Superior temporal gyrus (tissue), 1 donor: ENCODE measurements around the gene ZNF197.
"Not testable (repeated sequence)": the region's sequence is repeated elsewhere in the genome, so short reads cannot be mapped to it uniquely, and the experiment has no call there.

ENCODE experiments used
- DNase-seq: peaks from one replicate; pipeline ENCODE4 v3.0.0-alpha.2; 2016; ENCODE audit errors: extremely low spot score

Gene ZNF197

DNA sequence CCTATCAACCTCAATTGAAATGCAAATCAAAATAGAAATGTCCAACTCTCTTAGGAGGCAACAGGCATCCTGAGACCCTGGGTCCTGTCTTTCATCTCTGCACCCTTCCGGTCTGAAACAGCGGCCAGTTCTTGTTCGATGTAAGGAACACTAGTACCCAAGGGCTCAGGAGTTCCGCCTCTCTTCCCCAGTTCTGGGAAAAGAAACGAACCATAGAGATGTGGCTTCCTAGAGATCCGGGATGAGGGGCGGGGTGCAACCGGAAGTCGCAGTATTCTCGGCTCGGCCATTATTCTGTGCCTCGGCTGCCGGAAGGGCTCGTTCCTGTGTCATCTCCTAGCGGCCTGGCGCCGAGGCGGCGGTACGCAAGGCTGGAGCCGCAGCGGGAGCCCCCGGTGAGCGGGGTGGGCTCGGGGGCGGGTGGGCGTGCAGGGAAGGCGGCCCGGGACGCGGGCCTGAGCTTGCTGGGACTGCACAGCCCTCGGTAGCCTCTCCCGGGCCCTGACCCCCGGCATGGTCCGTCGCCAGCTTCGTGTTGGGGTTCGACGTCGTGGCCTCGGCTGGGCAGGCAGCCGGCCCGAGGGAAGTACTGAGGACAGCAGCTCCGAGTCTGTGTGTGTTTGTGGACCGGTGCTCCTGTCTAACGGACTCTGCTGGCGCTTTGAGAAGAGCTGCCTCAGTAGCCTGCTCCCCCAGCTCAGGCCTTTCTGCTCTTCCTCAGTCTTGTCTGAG lies at the start of gene ZNF197:
Gene ZNF197 (plus strand): TSS at position 288 of the 732 bp plus-strand sequence. CDS start 4,119 bp downstream, outside the sequence.
- DNase-seq = peak; percentile 94

DNA sequence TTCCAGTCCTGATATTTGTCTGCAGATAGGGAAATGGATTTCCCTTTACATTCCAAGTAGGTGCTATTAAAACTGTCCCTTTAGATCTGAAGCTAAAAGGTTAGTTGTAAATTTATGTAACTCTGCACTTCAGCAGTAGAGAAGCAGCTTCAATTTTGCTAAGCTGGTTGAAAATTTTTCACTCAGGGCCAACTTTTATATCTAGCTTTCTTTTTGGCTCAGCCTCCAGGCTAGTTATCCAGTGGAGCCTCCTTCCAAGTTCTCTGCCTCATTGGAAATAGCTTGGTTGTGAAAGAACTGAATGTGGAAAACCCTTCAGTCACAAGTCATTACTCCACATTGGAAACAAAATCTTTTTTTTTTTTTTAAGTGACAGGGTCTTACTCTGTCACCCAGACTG lies 48.2 kb upstream of the ZNF197 start:
- DNase-seq = no peak

DNA sequence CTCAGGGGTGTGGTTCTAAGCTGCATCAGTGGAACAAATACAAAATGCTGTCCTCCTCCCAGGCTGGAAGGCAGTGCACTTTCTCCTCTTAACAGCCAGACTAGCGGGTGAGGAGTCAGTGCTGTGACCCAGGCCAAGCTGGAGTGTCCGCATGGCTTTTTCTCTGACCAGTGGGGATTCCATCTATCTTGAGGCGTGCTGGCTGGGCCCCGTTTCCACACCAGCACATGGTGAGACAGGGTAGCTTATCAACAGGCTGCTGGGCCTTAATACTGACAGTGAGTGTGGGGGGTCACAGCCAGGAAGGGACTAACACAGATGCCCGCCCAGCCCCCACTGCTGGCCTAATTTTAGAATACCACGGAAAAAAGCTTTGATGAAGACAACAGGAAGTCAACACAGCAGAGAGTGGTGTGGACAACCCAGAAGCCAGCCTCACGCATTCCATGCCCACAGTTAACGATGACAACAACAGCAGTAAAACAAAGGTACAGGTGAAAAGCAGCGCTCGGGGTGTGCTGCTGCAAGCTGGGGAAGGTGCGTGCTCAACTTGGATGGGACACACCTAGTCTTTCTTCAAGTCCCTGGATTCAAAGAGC lies 47.4 kb upstream of the ZNF197 start:
- not testable (repeated sequence) for DNase-seq

DNA sequence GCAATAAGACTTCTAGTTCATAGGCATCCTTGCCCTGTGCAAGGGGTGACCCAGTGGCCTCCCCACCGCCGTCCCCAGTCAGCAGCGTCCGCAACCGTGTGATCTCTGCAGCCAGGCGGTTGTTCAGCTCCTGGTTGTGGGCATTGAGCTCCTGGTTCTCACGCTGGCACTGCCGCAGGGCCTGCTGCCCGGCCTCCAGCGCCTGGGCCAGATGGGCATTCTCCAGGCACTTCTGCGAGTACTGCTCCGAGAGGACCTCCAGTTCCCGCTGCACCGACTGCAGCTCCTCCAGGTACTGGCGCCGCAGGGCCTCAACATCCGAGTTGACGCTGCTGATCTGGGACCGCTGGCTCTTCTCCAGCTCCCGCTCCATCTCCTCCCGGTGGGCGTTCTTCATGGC lies 46.5 kb upstream of the ZNF197 start:
- DNase-seq = not testable (repeated sequence)

DNA sequence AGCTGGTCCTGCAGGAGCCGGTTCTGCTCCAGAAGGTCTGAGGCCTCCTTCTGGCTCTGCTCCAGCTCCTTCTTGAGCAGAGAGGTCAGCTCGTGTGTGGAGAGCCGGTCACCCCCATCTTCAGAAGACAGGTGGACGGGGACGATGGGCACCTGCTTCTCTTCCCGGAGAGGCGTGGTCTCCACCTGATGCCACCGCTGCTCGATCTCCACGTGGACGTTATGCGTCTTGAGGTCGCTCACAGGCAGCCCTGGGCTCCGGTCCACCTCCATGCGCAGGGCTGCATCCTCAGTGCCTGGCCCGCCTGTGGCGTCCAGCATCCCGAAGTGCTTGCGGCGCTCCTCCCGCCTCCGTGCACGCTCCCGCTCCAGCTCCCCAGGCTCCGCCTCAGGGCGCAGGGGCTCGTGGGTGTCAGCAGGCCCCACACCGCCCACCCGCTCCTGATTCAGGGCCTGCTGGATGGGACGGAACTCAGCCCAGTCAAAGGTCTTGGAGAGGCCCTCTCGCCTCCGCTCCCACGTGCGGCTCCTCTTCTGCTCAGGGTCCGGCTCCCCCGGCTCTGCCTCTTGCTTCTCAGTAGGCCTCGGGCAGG lies 45.8 kb upstream of the ZNF197 start:
- not testable (repeated sequence) for DNase-seq

DNA sequence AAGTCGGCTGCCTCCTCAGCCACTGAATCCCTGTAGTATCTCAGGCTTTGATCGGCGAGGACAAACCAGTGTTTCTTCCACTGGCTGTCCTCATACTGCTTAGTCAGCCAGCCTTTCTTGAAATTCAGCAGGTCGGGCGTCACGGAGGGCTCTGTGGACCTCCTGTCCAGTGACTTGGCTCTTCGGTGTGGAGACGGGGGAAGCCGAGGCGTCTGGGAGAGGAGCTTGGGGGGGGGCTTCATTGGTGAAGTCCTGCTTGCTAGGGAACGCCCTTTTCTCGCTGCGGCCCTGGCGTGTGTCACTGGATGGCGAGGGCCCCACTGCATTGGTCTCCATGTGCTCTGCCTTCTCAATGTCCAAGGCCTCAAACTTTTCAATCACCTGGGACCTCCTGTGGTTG lies 45.1 kb upstream of the ZNF197 start:
- DNase-seq = not testable (repeated sequence)

DNA sequence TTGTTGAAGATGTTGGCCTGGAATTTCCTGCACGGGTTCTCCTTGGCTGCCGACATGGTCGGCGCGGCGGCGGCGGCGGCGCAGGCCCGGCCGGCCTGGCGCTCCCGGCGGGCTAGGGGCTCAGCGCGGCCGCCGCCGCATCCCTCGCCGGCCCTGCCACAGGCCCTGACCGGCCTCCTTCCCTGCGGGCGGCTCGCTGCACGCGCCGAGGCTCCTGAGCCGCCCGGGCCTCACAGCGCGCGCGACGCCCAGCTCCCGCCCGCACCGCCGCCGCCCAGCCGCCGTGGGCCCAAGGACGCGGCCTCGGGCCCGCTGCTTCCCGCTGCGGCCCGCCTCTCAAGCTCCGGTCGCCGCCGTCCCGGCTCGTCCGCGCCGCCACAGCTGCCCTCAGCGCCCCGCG lies 43.9 kb upstream of the ZNF197 start:
- not testable (repeated sequence) for DNase-seq

DNA sequence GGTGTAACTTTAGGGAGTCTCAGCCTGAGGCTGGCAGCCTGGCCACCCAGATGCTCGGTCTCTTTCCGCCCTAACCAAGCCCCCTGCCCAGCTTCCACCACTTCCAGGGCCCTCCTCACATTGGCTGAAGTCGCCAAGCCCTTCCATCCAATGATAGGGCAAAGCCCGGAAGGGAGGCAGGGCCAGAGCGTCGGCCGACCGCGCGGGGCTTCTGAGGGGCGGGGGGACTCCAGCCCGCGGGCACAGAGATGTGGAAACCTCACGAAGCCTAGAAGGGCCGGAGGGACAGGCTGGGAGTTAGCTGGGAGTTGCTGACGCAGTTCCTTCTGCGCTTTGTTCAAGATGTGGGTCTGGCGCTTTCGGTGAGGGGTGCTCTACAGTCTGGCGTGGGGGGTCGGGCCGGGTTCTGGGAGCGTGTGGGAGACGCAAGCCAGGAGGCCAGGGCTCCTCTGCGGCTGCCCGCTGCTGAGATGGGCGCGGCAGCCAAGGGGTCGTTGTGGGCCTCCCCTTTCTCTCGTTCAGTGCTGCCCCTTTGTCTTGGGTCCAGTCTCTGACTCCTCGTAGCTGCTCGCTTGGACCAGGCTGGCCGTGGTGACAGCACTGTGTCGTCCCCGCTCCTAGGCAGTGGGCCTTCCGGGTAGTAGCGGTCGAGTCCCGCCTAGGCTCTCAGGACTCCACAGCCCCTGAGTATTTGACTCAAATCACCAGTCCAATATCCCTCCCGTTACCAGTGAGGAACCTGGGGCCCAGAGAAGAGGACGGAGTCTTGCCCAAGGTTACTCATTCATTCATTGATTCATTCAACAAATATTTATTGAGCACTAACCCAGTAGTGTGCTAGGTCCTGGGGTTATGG lies 40.0 kb upstream of the ZNF197 start, which contains the start of gene ZNF660:
Gene ZNF660 (plus strand): TSS at position 319 of the 856 bp plus-strand sequence. CDS start 9,230 bp downstream, outside the sequence.
- DNase-seq = peak; percentile 70

DNA sequence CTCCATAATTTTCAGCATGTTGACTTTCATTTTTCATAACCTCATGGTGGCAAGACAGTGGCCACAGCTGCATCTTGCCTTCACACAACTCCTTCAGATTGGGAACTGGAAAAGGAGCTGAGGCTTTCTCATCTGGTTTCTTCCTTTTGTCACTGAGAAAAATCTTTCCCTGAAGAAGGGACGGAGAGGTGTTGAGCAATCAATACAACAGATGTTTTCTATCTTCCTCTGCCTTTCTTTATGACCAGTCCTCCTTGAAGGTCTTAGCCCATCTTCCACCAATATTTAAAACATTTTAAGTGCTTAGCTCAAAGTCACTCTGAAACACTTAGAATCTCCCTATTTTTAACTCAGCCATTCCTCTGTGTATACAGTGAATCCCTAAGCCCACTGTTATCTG lies 28.2 kb upstream of the ZNF197 start:
- DNase-seq = no peak

DNA sequence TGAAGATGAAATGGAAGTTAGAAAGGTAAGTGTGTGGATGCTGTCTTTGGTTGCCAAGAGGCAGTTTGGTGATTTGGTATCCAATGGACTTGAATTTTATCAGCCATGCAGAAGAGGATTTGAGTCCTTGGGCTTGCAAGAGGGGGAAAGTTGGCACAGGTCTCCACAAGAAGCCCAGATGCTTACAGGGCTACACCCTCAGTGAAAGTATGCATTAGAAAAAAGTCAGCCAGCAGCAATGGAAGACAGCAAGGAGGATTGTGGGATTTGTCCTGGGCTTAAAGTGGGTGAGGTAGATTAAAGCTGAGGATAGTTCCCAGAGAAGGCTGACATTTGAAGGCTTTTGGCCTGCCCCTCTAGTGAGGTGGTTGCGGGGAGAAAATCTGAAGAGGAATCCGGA lies 23.1 kb upstream of the ZNF197 start:
- no peak for DNase-seq

DNA sequence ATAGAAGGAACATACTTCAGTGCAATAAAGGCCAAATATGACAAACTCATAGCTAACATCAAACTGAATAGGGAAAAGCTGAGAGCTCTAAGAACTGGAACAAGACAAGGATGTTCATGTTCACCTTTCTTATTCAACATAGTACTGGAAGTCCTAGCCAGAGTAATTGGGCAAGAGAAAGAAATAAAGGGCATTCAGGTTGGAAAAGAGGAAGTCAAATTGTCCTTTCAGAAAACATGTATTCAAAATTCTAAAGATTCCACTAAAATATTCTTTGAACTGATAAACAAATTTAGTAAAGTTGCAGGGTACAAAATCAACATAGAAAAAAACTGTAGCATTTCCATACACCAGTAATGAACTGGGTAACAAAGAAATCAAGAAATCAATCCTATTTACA lies 12.2 kb upstream of the ZNF197 start:
- no peak for DNase-seq

DNA sequence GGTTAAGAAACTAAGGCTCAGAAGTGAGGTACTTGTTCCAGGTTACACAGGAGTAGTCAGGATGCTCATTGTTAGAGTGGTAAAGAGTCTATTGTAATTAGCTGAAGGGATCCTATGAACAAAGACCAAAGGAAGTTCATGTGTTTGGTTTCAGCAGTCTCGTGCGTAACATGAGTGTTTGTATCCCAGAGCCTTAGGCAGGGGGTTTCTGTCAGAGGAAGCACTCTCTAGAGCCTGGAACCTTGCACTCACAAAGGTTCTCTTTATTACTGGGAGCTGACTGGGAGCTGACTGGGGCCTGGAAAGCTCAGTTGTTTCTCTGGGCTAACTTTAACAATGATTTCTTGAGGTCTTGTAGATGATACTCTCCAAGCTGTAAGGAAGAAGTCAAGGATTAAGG lies 3.9 kb downstream of the ZNF197 start:
- no peak for DNase-seq

DNA sequence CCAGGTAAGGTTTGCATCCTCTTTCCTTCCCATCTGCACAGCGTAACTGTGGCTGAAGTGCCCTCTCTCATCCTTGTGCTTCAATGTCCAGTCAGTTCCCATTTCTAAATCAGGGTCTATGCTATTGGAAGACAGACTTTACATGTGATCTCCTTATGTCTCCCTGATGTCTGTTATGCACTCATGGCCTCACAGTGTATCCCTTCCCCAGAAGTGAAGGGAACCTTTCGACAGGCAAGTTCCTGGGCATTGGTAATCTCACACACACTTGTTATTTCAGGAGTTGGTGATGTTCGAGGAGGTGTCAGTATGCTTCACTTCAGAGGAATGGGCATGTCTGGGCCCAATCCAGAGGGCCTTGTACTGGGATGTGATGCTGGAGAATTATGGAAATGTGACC lies 7.4 kb downstream of the ZNF197 start:
- DNase-seq = no peak

DNA sequence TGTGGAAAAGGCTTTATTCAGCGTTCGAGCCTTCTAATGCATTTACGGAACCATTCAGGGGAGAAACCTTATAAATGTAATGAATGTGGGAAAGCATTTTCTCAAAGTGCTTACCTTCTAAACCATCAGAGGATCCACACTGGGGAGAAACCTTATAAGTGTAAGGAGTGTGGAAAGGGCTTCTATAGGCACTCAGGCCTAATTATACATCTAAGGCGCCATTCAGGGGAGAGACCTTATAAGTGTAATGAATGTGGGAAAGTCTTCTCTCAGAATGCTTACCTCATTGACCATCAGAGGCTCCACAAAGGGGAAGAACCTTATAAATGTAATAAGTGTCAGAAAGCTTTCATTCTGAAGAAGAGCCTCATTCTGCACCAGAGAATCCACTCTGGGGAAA lies 17.5 kb downstream of the ZNF197 start:
- no peak for DNase-seq

DNA sequence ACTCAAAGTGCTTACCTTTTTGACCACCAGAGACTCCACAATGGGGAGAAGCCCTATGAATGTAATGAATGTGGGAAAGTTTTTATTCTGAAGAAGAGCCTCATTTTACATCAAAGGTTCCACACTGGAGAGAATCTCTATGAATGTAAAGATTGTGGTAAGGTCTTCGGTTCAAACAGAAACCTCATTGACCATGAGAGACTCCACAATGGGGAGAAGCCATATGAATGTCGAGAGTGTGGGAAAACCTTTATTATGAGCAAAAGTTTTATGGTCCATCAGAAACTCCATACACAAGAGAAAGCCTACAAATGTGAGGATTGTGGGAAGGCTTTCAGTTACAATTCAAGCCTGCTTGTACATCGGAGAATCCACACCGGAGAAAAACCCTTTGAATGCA lies 18.2 kb downstream of the ZNF197 start:
- DNase-seq = no peak

DNA sequence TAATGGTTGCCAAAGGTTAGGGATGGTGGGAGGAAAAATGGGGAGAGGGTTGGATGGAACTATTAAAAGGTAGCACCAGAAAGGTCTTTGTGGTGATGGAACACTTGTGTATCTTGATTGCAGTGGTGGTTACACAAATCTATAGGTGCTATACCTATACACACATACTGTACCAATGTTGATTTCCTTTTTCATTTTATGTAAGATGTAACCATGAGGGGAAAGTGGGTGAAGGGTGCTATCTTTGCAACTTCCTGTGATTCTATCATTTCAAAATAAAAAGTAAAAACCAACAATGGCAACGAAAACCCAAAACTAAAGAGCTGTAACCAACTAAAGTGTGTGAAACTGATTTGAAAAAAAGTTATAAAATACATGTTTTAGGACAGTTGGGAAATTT lies 22.9 kb downstream of the ZNF197 start:
- no peak for DNase-seq

DNA sequence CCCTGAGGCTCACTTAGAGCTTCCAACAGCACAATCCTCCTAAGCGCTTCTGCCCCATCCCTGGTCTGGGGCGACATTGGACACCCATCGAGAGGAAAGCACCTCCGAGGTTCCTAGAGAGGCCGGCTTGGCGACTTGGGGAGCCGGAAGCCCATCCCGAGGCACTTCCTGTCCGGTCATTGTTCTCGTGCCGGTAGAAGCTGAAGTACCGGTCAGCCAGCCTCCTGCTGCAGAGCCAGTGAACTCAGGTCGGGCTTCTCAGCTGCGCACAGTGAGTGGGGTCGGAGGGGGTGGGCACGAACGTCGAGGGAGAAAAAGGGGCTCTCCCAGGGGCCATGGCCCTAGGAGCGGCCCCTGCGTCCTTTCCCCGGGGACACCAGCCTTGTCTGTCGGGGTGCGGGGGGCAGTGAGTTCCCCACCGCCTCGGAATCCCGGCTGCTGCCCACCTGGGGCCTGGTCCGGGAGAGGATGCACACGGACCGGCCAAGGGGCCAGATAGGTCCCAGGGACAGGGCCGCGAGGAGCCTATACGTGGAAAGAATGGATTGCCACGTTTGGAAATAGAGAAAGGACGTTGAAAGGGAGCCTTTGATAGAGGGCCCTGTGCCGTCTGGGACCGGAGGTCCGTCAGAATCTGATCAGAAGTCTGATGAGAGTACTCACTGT lies 23.9 kb downstream of the ZNF197 start, which contains the start of gene ZNF35:
Gene ZNF35 (plus strand): TSS at position 169 of the 666 bp plus-strand sequence. CDS start 2,336 bp downstream, outside the sequence.
- DNase-seq = peak; percentile 91

DNA sequence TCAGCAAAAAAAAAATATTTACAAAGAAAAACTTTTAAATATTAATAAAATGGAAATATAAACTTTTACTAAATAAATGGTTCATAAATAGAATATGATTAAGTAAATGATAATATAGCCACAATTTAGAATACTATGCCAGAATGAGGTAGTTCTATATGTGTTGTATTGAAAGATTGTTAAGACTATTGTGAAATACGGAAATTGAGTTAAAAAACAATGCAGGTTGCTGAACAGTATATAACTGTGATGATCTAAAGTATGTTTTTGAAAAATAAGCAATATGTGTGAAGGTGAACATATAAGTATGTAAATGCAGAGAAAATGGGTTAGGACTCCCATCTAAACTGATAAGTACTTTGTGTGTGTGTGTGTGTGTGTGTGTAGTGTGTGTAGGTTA lies 24.9 kb downstream of the ZNF197 start:
- no peak for DNase-seq

DNA sequence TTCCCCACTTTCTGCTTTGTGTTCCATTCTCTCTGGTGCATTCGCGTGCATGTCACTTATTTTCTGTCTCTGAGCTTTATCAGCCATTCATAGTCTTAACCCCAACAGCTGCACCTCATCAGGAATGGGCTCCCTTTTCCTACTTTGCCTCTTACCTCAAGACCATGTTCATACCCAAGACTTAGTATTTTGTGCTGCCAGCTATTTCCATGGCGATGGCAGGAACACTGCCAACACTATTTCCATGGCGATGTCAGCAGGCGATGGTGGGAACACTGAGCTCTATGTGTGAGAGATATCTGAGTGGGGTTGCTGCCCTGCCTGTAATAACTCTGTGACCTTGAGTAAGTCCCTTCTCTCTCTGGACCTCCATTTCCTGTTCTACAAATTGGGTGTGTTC lies 29.2 kb downstream of the ZNF197 start:
- DNase-seq = no peak

DNA sequence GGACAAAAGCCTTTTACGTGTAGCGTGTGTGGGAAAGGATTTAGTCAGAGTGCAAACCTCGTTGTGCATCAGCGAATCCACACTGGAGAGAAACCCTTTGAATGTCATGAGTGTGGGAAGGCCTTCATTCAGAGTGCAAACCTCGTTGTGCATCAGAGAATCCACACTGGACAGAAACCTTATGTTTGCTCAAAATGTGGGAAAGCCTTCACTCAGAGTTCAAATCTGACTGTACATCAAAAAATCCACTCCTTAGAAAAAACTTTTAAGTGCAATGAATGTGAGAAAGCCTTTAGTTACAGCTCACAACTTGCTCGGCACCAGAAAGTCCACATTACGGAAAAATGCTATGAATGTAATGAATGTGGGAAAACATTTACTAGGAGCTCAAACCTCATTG lies 34.2 kb downstream of the ZNF197 start:
- DNase-seq = no peak

DNA sequence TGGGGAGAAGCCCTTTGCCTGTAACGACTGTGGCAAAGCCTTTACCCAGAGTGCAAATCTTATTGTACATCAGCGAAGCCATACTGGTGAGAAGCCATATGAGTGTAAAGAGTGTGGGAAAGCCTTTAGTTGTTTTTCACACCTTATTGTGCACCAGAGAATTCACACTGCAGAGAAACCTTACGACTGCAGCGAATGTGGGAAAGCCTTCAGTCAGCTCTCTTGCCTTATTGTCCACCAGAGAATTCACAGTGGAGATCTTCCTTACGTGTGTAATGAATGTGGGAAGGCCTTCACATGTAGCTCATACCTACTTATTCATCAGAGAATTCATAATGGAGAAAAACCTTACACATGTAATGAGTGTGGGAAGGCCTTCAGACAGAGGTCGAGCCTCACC lies 34.6 kb downstream of the ZNF197 start:
- no peak for DNase-seq
